ENCODE measurements around the gene ABI2.

DNA sequence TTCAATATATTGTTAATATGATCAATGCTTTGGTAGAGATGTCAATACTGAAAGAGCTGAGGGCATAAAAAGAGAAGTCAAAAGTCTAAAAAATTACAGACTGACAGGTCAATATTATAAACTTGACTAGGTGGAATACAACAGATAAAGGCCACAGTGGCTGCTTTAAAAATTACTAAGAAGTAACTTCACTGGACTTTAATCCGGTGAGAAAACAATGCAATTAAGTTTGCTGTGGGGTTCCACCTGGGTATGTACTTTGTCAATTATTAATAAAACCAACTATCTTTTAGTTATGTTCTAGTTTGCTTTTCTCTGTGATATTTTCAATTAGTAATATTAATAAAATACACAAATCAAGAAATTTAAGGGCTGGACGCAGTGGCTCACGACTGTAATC is 162.2 kb downstream of the ABI2 start:
- TF ChIP-seq, protein P1, sequence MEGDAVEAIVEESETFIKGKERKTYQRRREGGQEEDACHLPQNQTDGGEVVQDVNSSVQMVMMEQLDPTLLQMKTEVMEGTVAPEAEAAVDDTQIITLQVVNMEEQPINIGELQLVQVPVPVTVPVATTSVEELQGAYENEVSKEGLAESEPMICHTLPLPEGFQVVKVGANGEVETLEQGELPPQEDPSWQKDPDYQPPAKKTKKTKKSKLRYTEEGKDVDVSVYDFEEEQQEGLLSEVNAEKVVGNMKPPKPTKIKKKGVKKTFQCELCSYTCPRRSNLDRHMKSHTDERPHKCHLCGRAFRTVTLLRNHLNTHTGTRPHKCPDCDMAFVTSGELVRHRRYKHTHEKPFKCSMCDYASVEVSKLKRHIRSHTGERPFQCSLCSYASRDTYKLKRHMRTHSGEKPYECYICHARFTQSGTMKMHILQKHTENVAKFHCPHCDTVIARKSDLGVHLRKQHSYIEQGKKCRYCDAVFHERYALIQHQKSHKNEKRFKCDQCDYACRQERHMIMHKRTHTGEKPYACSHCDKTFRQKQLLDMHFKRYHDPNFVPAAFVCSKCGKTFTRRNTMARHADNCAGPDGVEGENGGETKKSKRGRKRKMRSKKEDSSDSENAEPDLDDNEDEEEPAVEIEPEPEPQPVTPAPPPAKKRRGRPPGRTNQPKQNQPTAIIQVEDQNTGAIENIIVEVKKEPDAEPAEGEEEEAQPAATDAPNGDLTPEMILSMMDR (IDR thresholded peaks at IDR 0.05; ENCODE audit: poor library complexity), result no peak
- no peak for TF ChIP-seq EZH2 (IDR thresholded peaks at IDR 0.05; ENCODE audit: borderline replicate concordance)

Data from hepatocyte (in vitro differentiated cells).